AG09319 (cell line): ENCODE measurements around the gene FDXR.

Experiments used
- DNase-seq: peaks from one replicate; pipeline ENCODE4 v3.0.0-alpha.2; 2010; ENCODE audit warnings: low read depth; ENCODE audit errors: extremely low read depth
- CTCF ChIP-seq: IDR thresholded peaks from 2 replicates; pipeline ENCODE4 v1.5.1; 2011; ENCODE audit warnings: low read depth, mild to moderate bottlenecking, inconsistent platforms, low read length, moderate library complexity

FDXR gene

GRCh38 chr17:74893936-74894671 lies 21.3 kb upstream of the FDXR start:
- TF ChIP-seq CTCF: no peak
- DNase-seq: no peak

- TF ChIP-seq CTCF: no peak
- DNase-seq: no peak
Observed at GRCh38 chr17:74892974-74893911, 20.4 kb upstream of the FDXR start, which contains the start of gene FADS6. Gene FADS6 (minus strand): TSS chr17:74893633. CDS start chr17:74893595, 38 bp downstream.

GRCh38 chr17:74892013-74892841 lies 19.4 kb upstream of the FDXR start:
- no peak for TF ChIP-seq CTCF
- DNase-seq: no peak

- no peak for TF ChIP-seq CTCF
- DNase-seq: no peak
Observed at GRCh38 chr17:74890554-74890953, 17.8 kb upstream of the FDXR start.

GRCh38 chr17:74888469-74888868 lies 15.7 kb upstream of the FDXR start:
- no peak for TF ChIP-seq CTCF
- DNase-seq: no peak

- TF ChIP-seq CTCF: no peak
- no peak for DNase-seq
Observed at GRCh38 chr17:74883241-74883745, 10.5 kb upstream of the FDXR start.
